ENCODE measurements around the gene TIAM1. TPM values are rescaled to one million over a fixed set of nuclear protein-coding genes. Genes with fewer than 3 reads are reported as not detected.
A peak's percentile ranks its signal among the peaks of the same experiment; 100 is the strongest.

The TIAM1 gene
- total RNA-seq, 1 donor from 2014 or later: 23.3 TPM

DNA sequence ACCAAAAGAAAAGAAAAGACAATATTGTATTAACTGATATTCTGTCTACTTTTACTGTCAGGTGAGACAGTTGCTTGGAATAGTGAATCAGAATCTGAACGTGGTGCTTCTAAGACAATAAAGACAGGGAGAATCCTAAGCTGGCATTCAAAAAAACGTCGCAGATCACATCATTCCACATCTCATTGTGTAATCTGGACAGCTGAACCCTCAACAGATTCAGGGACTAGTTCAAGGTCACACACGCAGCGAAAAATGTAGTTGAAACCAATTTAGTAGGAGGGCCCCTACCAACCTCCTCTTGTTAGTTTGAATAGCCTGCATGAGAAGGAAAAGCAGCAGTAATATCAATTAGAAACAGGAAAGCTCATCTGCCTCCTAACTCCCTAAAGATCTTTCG lies 259.4 kb downstream of the TIAM1 start:
- Mint-ChIP-seq H3K9me3 (ENCODE audit: unreplicated experiment) (peaks cover 5% of the 10 kb centered on the region), H3K4me3 (ENCODE audit: unreplicated experiment) (no peak overlapping the region), H3K36me3 (ENCODE audit: unreplicated experiment) (no peaks in the 10 kb centered on the region), H3K27me3 (ENCODE audit: unreplicated experiment) (no peaks in the 10 kb centered on the region), H3K4me1 (ENCODE audit: low read depth, unreplicated experiment) (peaks cover 2% of the 10 kb centered on the region), H3K27ac (ENCODE audit: unreplicated experiment) (no peak overlapping the region)
- DNase-seq: no peak
- TF ChIP-seq, protein P1, sequence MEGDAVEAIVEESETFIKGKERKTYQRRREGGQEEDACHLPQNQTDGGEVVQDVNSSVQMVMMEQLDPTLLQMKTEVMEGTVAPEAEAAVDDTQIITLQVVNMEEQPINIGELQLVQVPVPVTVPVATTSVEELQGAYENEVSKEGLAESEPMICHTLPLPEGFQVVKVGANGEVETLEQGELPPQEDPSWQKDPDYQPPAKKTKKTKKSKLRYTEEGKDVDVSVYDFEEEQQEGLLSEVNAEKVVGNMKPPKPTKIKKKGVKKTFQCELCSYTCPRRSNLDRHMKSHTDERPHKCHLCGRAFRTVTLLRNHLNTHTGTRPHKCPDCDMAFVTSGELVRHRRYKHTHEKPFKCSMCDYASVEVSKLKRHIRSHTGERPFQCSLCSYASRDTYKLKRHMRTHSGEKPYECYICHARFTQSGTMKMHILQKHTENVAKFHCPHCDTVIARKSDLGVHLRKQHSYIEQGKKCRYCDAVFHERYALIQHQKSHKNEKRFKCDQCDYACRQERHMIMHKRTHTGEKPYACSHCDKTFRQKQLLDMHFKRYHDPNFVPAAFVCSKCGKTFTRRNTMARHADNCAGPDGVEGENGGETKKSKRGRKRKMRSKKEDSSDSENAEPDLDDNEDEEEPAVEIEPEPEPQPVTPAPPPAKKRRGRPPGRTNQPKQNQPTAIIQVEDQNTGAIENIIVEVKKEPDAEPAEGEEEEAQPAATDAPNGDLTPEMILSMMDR (IDR thresholded peaks at IDR 0.05; ENCODE audit: partially characterized antibody, unreplicated experiment): no peak

DNA sequence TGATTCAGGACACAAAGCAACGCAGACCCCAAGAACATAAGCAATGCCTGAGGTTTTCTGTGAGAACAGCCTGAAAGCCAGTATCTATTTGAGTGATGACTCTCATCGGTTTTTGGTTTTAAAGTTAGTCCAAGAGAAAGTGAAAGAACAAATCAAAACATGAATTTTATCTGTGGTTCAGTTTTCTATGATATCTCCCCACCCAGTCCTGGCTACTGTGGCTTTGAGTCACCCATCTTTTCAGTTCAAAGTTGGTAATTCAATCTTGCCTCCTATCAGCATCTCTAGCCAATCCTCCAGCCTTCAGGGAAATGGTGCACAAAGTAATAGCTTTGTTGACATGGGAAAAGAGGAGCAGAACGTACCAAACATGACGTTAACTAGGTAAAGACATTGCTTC lies 265.3 kb downstream of the TIAM1 start:
- no peak overlapping the region for H3K27ac Mint-ChIP-seq (ENCODE audit: unreplicated experiment)
- no peak overlapping the region for H3K4me3 Mint-ChIP-seq (ENCODE audit: unreplicated experiment)
- no peaks in the 10 kb centered on the region for H3K36me3 Mint-ChIP-seq (ENCODE audit: unreplicated experiment)
- DNase-seq: no peak
- TF ChIP-seq, protein P1 (IDR thresholded peaks at IDR 0.05; ENCODE audit: partially characterized antibody, unreplicated experiment): no peak
- H3K9me3 Mint-ChIP-seq (ENCODE audit: unreplicated experiment): peaks cover 5% of the 10 kb centered on the region
- no peaks in the 10 kb centered on the region for H3K4me1 Mint-ChIP-seq (ENCODE audit: low read depth, unreplicated experiment)
- peaks cover 7% of the 10 kb centered on the region for H3K27me3 Mint-ChIP-seq (ENCODE audit: unreplicated experiment)

DNA sequence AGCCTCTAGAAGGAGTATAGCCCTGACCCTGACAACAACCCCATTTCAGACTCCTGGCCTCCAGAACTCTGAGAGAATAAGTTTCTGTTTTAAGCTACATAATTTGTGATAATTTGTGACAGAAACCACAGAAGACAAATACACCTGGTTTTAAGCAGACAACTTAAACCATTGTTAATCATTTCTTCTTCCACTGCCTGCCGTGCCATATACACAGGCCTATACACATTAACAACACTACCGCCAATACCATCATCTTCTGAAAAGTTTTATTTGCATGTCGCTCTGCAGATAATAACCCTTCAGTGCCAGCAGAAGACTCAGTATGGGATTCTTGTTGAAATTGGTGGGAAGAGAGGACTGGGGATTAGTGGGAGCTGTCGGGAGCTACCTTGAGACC lies 265.8 kb downstream of the TIAM1 start:
- Mint-ChIP-seq H3K9me3 (ENCODE audit: unreplicated experiment) (peaks cover 5% of the 10 kb centered on the region), H3K27ac (ENCODE audit: unreplicated experiment) (no peak overlapping the region), H3K4me3 (ENCODE audit: unreplicated experiment) (no peak overlapping the region), H3K36me3 (ENCODE audit: unreplicated experiment) (no peaks in the 10 kb centered on the region), H3K27me3 (ENCODE audit: unreplicated experiment) (peaks cover 7% of the 10 kb centered on the region), H3K4me1 (ENCODE audit: low read depth, unreplicated experiment) (no peaks in the 10 kb centered on the region)
- TF ChIP-seq, protein P1 (IDR thresholded peaks at IDR 0.05; ENCODE audit: partially characterized antibody, unreplicated experiment): no peak
- no peak for DNase-seq

DNA sequence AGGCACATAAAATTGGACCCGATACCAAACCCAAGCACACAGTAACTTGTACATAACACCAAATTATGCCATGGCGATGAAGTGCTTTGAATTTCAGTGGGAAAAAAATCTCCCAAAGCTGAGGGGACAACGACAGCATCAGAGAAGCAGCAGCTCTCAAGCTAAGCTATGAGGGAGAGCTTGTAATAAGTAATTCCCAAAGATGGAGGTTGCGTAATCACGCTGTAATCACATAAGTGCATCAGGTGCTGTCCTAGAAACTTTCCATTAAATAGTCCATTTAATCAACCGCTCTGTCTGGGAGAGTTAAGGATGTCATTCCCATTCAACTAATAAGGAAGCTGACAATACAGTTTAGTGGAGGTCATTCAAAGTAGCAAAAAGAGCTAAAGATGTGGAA lies 268.2 kb downstream of the TIAM1 start:
- peaks cover 7% of the 10 kb centered on the region for H3K4me1 Mint-ChIP-seq (ENCODE audit: low read depth, unreplicated experiment)
- DNase-seq: no peak
- peaks cover 7% of the 10 kb centered on the region for H3K27me3 Mint-ChIP-seq (ENCODE audit: unreplicated experiment)
- TF ChIP-seq, protein P1 (IDR thresholded peaks at IDR 0.05; ENCODE audit: partially characterized antibody, unreplicated experiment): no peak
- peaks cover 5% of the 10 kb centered on the region for H3K9me3 Mint-ChIP-seq (ENCODE audit: unreplicated experiment)
- H3K4me3 Mint-ChIP-seq (ENCODE audit: unreplicated experiment): no peak overlapping the region
- no peaks in the 10 kb centered on the region for H3K36me3 Mint-ChIP-seq (ENCODE audit: unreplicated experiment)
- no peak overlapping the region for H3K27ac Mint-ChIP-seq (ENCODE audit: unreplicated experiment)

DNA sequence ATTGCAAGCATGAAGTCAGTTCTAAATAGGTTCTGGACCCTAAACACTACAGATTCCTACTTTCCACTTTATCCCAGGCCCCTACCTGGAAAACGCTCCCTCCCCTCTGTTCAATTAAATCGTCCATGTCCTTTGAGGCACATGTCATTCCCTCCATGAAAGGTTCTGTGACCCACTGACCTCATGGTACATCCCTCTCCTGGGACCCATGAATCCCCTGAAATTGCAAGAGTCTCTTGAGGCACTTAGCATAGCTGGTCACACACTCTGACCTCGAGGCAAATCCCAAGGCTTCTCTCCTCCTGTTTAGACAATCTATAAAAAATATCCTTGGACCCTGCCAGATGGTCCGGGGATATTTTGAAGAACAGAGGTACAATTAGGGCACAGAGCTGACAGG lies 271.5 kb downstream of the TIAM1 start:
- Mint-ChIP-seq H3K4me1 (ENCODE audit: low read depth, unreplicated experiment) (peaks cover 7% of the 10 kb centered on the region), H3K36me3 (ENCODE audit: unreplicated experiment) (no peaks in the 10 kb centered on the region), H3K9me3 (ENCODE audit: unreplicated experiment) (peaks cover 4% of the 10 kb centered on the region), H3K27ac (ENCODE audit: unreplicated experiment) (peak overlapping the region; percentile 52), H3K27me3 (ENCODE audit: unreplicated experiment) (peaks cover 7% of the 10 kb centered on the region), H3K4me3 (ENCODE audit: unreplicated experiment) (peak overlapping the region; percentile 16)
- TF ChIP-seq, protein P1 (IDR thresholded peaks at IDR 0.05; ENCODE audit: partially characterized antibody, unreplicated experiment): no peak
- peak; percentile 21 for DNase-seq
